Suprapubic skin (tissue), 4 donors: ENCODE measurements around the gene RANBP3L.

Experiments used
- POLR2A ChIP-seq, 2 donors: fragments of 450-650 bp; IDR thresholded peaks; one replicate each; pipeline ENCODE4 v1.6.1; 2017; ENCODE audit warnings: antibody characterized with exemption in 2 of 2, mild to moderate bottlenecking in 2 of 2, moderate library complexity in 2 of 2
- POLR2AphosphoS5 ChIP-seq, 3 donors: sonication (generic); formaldehyde crosslinking; IDR thresholded peaks; one replicate each; pipeline ENCODE4 v1.6.1; 2017; ENCODE audit warnings: antibody characterized with exemption in 3 of 3
- TF ChIP-seq, protein P1 (sequence below), 2 donors: fragments of 200-600 bp in 1 of 2; fragments of 450-650 bp in 1 of 2; sonication (generic) in 1 of 2; IDR thresholded peaks; one replicate each; pipeline ENCODE4 v1.5.1; 2016 to 2019; ENCODE audit warnings: antibody characterized with exemption in 2 of 2, mild to moderate bottlenecking in 1 of 2, moderate library complexity in 1 of 2

DNA sequence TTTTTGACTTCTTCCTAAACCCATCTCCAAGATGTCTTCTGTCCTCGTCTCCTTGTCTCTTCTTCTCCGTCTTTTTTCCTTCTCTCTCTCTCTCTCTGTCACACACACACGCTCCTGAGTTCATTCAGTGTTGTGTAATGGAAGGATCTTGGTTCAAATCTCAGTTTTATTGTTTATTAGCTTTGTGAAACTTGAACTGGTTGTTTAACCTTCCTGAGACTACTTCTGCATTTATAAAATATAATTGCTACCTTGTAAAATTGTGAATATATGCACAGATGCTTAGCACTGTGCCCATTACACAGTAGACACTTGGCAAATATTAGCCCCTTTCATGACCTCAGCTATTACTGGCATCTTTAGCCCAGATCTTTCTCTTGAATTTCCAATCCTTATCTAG, 57.6 kb downstream of the RANBP3L start:
- no peak for TF ChIP-seq POLR2AphosphoS5 (IDR thresholded peaks at IDR 0.05)
- TF ChIP-seq, protein P1, sequence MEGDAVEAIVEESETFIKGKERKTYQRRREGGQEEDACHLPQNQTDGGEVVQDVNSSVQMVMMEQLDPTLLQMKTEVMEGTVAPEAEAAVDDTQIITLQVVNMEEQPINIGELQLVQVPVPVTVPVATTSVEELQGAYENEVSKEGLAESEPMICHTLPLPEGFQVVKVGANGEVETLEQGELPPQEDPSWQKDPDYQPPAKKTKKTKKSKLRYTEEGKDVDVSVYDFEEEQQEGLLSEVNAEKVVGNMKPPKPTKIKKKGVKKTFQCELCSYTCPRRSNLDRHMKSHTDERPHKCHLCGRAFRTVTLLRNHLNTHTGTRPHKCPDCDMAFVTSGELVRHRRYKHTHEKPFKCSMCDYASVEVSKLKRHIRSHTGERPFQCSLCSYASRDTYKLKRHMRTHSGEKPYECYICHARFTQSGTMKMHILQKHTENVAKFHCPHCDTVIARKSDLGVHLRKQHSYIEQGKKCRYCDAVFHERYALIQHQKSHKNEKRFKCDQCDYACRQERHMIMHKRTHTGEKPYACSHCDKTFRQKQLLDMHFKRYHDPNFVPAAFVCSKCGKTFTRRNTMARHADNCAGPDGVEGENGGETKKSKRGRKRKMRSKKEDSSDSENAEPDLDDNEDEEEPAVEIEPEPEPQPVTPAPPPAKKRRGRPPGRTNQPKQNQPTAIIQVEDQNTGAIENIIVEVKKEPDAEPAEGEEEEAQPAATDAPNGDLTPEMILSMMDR (IDR thresholded peaks at IDR 0.05): no peak
- no peak for TF ChIP-seq POLR2A (IDR thresholded peaks at IDR 0.05)
